ENCODE measurements around the gene PUM2.
"Not testable (repeated sequence)": the region's sequence is repeated elsewhere in the genome, so short reads cannot be mapped to it uniquely, and the experiment has no call there.

The PUM2 gene

GRCh38 chr2:20350753-20351554 lies at the start of gene PUM2:
Gene PUM2, minus strand, starts transcription at chr2:20350844. Its CDS starts 23,484 bp downstream, at chr2:20327360.
- peak; percentile 95 for DNase-seq

GRCh38 chr2:20400306-20400705 lies 49.7 kb upstream of the PUM2 start:
- no peak for DNase-seq

- no peak for DNase-seq
These were observed 48.4 kb upstream of the PUM2 start for GRCh38 chr2:20398956-20399567.

GRCh38 chr2:20397811-20398447 lies 47.3 kb upstream of the PUM2 start:
- no peak for DNase-seq

- no peak for DNase-seq
These were observed 45.8 kb upstream of the PUM2 start for GRCh38 chr2:20396356-20397000.

GRCh38 chr2:20393986-20394385 lies 43.3 kb upstream of the PUM2 start:
- no peak for DNase-seq

- DNase-seq, result no peak
These were observed 41.5 kb upstream of the PUM2 start for GRCh38 chr2:20391951-20392699.

GRCh38 chr2:20390524-20391123 lies 40.0 kb upstream of the PUM2 start:
- DNase-seq, result no peak

GRCh38 chr2:20384953-20385352 lies 34.3 kb upstream of the PUM2 start:
- DNase-seq, result no peak

GRCh38 chr2:20382965-20383810 lies 32.5 kb upstream of the PUM2 start:
- DNase-seq, result no peak

- DNase-seq, result peak; percentile 91
These were observed 30.8 kb upstream of the PUM2 start for GRCh38 chr2:20381457-20381856.

GRCh38 chr2:20378891-20379519 lies 28.4 kb upstream of the PUM2 start:
- DNase-seq, result no peak

GRCh38 chr2:20378341-20378740 lies 27.7 kb upstream of the PUM2 start:
- no peak for DNase-seq

GRCh38 chr2:20377741-20378140 lies 27.1 kb upstream of the PUM2 start:
- DNase-seq, result no peak

GRCh38 chr2:20374982-20375381 lies 24.3 kb upstream of the PUM2 start:
- DNase-seq, result not testable (repeated sequence)

GRCh38 chr2:20372896-20373640 lies 22.4 kb upstream of the PUM2 start:
- no peak for DNase-seq

- no peak for DNase-seq
These were observed 20.8 kb upstream of the PUM2 start for GRCh38 chr2:20371323-20372025.

GRCh38 chr2:20370191-20370590 lies 19.5 kb upstream of the PUM2 start:
- DNase-seq, result no peak

- no peak for DNase-seq
These were observed 18.7 kb upstream of the PUM2 start for GRCh38 chr2:20369366-20369765.

Data from NCI-H1417 treated with DMSO at 0.1 percent for 48 hours (cell line).